Measurements from ENCODE around the gene HLA-A.
"Not testable (repeated sequence)": the region's sequence is repeated elsewhere in the genome, so short reads cannot be mapped to it uniquely, and the experiment has no call there.

Gene HLA-A

DNA sequence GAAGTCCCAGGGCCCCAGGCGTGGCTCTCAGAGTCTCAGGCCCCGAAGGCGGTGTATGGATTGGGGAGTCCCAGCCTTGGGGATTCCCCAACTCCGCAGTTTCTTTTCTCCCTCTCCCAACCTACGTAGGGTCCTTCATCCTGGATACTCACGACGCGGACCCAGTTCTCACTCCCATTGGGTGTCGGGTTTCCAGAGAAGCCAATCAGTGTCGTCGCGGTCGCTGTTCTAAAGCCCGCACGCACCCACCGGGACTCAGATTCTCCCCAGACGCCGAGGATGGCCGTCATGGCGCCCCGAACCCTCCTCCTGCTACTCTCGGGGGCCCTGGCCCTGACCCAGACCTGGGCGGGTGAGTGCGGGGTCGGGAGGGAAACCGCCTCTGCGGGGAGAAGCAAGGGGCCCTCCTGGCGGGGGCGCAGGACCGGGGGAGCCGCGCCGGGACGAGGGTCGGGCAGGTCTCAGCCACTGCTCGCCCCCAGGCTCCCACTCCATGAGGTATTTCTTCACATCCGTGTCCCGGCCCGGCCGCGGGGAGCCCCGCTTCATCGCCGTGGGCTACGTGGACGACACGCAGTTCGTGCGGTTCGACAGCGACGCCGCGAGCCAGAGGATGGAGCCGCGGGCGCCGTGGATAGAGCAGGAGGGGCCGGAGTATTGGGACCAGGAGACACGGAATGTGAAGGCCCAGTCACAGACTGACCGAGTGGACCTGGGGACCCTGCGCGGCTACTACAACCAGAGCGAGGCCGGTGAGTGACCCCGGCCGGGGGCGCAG lies at the start of gene HLA-A:
TSS of gene HLA-A (plus strand) at position 258 of the 778 bp plus-strand sequence. CDS start at position 280, 22 bp downstream.
- peak; percentile 91 for DNase-seq

DNA sequence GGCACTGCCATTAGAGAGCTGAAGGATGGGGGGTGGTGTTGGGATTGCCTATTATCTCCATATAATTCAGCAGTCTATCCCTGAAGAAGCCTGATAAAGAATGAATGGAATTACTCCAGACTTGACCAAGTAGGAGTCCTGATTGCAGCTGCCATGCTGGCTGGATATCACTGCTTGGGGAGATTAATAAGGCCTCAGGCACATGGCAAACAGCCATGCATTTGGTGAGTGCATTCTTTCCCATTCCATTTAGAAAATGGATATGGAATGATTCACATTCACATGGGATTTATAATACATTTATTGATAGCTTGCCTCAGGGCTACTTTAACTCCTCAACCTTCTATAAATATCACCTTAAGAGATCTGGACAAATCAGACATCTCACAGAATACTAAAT lies 49.6 kb upstream of the HLA-A start:
- no peak for DNase-seq

DNA sequence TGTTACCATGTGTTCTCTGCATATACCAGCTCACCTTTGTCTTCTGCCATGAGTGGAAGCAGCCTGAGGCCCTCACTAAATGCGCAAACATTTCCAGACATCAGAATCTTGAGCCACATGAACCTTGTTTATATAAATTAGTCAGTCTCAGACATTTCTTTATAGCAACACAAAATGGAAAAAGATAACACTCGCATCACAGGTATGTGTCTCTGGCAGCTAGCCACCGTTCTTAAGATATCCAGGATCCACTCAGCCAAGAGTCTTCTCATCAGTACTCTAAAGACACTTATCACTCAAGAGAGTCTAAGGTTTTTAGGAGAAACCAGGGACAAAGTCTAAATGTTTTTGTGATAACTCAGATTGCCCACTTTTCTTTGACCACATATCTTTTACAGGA lies 43.1 kb upstream of the HLA-A start:
- DNase-seq, result no peak

DNA sequence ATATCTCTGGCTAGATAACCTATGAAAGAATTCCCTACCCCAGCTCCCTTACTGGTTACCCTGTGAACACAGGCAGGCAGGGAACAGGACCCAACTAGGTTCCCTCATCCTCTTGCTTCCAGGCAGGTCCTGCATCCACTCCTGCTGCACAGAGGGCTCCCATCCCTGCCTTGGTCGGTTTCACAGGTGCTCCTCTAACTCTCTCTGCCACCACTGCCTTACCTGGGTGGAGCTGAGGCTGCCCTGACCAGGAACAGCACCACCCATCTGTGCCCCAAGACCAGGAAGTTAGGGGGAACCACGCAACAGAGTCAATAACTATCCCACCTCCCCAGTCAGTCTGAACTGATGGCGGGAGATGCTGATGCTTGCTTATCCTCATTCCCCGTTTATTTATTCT lies 37.0 kb upstream of the HLA-A start:
- no peak for DNase-seq

DNA sequence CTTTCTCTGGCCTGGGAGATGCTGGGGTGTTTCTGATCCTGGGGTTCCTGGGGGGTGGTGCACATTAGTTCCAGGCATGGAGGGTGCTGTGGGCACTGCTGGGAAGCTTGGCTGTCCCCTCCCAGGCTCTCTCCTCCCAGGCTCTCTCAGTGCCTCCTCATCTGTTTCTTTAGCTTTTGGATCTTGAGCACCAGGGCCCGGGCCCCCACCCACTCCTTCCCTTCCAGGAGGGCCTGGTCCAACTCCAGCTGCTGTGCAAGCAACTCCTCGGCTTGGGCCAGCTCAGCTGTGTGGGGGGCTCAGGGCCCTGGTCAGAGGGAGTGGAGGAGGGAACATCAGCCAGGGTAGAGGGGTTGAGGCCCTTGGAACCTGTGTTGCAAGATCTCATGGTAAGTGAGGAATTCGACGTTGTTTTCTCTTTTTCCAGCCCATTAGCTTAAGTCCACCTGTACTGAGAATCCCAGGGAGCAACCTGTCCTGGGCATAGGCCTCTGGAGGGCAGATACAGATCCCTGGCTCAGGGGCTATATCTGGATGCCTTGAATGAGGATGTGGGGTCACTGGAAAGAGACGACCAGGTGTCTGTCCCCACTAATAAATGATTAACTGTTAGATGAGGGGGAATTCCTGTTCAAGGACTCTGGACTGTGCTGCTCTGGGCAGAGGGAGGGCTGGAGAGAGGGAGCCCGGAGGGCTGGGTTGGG lies 34.5 kb upstream of the HLA-A start:
- DNase-seq, result no peak

DNA sequence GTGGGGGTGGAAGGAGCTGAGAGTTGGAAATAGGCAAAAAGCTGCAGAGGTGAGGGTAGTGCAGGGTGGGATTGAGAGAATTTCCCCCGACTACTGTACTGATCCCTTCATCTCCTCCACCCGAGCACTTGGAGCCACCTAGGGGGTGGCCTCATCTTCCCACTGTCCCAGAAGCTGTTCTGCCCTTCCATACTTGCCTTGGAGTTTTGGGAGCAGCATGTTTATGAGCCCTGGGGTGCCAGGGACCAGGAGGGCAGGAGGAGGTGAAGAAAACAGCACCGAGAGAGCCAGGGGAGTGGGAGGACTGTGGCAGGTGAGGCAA lies 34.0 kb upstream of the HLA-A start:
- no peak for DNase-seq

DNA sequence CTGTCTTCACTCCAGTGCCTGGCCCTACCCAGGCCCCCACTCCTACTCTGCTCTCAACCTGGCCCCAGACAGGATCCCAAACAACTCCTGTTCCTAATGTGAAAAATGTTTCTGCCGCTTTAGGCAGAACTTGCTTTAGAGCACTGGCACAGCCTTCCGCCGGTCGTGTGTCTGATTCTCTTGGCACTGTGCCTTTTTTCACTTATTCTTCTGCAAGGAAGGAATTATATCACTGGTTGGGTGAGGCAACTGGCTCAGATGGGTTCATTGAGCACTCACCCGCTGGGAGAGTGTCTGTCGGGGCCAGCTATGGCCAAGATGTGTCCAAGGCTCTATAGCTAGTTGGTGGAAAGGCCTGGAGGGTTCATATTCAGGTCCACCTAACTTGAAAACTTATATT lies 33.6 kb upstream of the HLA-A start:
- no peak for DNase-seq

DNA sequence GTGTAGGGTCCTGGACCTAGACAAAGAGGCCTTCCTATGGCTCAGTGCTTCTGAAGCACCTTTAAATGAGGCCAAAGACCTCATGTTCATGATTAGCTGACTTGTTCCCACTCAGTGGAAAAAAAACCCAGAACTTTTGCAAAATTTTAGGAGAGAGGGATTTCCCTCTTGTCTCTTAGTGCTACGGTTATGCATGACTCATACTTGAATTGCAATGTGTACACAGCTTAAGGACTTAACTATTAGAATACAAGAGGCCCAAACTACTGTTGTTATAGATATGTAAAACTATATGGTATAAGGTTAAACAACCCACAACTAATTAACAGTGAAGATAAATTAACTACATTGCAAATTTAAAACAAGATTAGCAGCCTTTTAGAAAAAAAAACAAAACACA lies 32.3 kb upstream of the HLA-A start:
- no peak for DNase-seq

DNA sequence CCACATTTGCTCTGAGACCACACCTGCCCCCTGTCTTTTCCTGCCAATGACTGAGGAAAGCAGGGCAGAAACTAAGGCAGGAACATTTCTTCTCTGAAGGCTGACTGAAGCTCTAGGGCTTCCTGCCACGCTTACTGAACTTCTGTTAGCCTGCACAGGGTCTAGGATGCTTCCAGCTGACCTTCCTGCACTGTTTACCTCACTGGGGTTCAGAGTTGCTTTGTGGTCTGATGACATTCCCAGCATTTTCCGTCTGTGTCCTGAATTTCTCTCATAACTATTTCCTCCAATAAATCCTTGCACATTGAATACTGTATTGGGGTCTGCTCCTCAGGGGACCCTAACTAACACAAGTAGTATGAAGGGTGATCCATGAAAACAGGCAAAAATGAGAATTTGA lies 29.5 kb upstream of the HLA-A start:
- DNase-seq, result no peak

DNA sequence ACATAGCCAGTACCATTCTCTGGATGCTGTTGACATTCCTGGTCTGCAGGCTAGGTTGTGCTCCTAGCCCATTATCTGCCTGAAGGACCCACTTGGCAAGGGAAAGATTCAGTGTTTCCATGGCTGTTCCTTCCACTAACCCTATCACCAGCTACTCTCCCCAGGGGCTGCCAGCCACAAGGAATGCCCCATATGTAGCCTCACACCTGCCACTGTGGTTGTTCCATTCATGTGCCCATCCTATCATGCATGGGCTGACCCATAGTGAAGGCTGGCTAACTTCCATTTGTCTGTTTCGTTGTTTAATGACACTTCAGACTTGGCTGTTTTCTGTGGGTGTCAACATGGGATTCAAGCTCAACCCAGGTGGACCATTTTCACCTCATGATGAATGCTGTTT lies 25.6 kb upstream of the HLA-A start:
- no peak for DNase-seq

DNA sequence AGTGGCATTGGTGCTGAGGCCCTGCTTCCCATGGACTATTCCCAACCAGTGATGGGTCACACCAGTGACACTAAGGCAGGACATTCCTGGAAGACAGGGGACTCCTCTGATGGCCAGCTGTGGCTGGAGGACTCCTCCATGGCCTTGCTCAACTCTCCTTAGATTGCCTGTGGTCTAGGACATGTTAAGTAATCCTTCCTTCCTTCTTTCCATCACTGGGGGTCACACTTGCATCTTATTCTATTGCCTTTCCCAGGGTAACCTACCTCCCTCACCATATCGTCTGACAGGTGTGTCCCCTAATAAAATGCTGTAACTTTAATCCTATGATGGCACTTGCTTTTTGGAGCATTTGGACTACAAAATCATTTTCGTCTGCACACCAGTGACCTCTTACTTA lies 24.5 kb upstream of the HLA-A start:
- DNase-seq, result no peak

DNA sequence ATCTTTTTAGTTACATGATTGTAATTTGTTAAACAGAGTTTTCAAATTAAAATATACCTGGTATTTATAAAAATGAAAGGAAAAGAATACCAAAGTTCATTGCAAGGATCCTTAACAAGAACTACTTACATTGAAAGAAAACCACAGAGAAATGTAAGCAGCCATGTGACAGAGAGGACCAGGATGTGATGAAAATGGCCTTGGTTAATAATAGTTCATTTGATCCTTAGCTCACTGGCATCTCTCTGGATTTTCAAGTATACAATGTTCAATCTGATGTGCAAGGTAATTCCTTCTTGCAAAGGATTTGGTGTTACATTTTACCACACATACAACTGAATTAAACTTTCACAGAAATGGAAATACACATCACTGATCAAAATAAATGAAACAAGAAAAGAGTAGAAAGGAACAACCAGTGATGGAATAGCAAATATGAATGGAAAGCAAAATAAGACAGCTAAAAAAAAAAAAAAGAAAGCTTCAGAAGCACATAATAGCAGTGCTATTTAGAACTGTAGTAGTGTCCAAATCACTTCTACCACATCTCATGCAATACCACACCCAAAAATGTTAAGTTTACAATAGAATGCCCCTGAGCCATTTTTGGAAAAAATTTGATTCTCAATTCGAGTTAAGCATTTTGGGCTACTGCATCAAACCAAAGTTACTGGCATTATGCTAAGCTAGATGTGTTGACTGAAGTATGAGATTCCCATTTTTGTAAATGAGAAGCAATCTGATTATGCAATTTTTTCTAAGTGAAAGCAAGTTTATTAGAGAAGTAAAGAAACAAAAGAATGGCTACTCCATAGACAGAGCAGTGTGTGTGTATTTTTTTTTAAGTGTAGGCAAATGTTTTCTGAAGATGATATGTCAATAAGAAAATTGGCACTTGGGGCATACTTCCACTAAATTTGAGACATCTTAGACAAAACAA lies 22.6 kb upstream of the HLA-A start:
- no peak for DNase-seq

DNA sequence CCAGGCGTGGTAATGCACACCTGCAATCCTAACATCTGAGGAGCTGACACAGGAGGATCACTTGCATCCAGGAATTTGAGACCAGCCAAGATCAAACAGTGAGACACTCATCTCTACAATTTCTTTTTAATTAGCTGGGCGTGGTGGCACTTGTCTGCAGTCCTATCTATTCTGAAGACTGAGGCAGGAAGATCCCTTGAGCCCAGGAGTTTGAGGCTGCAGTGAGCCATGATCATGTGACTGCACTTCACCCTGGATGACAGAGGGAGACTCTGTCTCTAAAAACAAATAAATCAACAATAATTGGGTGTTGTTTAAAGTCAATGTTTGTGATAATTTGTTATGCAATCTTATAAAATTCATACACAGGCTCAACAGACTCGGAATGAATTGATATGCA lies 18.0 kb upstream of the HLA-A start:
- DNase-seq, result no peak

DNA sequence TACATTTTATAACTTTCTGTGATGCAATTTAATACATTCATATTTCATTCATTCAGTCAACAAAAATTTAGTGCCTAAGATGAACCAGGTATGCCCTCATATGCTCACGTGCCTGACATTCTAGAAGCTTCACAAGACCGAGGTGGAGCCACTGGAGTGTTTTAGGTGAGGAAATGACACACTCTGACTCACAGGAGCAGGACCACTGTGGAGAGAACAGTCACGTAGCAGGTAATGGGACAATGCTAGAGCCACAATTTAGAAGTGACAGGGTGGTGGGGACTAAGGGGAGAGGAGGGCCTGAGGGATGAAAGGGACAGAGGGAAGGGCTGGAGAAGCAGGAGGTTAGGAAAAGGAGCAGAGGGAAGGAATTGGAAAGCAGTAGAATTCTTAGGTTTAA lies 17.6 kb upstream of the HLA-A start:
- no peak for DNase-seq

DNA sequence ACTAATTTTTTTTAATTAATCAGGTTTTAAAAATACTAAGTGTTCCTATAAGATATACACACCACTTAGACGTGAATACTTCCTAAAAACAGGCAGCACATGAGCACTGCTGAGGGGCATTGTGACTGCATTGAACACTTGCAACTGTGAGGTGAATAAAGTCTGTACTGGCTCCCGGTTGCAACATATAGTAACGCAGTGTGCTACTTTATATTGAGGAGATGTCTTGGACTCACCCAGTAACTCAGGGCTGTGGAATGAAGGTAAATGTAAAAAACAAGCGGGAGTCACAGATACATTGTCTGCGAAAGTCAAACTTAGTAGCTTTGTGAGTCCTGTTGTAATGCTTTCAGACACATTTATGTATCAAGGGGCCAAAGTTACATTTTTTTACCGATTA lies 17.0 kb upstream of the HLA-A start:
- DNase-seq, result no peak

DNA sequence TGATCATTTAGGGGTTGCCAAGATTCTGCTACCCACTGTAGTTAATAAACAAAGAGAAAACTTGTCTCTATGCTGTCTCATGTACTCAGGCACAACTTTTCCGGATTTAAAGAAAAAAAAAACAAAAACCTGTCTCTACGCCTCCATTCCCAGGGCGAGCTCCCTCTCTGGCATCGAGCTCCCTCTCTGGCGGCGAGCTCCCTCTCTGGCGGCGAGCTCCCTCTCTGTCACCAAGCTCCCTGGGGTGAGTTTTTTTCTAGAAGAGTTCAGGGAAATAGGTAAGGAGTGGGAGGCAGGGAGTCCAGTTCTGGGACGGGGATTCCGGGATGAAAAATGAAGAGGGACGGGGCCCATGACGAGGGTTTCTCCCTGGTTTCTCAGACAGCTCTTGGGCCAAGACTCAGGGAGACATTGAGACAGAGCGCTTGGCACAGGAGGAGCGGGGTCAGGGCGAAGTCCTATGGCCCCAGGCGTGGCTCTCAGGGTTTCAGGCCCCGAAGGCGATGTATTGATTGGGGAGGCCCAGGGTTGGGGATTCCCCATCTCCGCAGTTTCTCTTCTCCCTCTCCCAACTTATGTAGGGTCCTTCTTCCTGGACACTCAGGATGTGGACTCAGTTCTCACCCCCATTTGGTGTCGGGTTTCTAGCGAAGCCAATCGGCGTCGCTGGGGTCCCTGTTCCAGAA lies 16.5 kb upstream of the HLA-A start:
- no peak for DNase-seq

DNA sequence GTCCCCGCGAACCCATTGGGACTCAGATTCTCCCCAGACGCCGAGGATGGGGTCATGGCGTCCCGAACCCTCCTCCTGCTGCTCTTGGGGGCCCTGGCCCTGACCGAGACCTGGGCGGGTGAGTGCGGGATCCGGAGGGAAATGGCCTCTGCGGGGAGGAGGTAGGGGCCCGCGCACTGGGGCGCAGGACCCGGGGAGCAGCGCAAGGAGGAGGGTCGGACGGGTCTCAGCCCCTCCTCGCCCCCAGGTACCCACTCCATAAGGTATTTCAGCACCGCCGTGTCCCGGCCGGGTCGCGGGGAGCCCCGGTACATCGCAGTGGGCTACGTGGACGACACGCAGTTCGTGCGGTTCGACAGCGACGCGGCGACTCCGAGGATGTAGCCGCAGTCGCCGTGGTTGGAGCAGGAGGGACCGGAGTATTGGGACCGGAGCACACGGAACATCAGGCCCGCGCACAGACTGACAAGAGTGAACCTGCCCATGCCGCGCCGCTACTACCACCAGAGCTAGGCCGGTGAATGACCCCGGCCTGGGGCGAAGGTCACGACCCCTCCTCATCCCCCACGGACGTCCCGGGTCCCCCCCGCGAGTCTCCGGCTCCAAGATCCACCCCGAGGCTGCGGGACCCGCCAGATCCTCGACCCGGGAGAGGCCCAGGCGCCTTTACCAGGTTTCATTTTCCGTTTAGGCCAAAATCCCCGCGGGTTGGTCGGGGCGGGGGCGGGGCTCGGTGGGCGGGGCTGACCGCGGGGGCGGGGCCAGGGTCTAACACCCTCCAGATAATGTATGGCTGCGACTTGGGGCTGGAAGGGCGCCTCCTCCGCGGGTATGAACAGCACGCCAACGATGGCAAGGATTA lies 15.7 kb upstream of the HLA-A start:
- DNase-seq, result peak; percentile 68

DNA sequence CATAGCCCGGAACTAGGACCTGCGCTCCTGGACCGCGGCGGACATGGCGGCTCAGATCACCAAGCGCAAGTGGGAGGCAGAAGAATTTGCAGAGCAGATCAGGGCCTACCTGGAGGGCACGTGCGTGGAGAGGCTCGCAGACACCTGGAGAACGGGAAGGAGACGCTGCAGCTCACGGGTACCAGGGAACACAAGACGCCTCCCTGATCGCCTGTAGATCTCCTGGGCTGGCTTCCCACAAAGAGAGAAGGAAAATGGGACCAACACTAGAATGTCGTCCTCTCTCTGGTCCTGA lies 15.1 kb upstream of the HLA-A start:
- no peak for DNase-seq

DNA sequence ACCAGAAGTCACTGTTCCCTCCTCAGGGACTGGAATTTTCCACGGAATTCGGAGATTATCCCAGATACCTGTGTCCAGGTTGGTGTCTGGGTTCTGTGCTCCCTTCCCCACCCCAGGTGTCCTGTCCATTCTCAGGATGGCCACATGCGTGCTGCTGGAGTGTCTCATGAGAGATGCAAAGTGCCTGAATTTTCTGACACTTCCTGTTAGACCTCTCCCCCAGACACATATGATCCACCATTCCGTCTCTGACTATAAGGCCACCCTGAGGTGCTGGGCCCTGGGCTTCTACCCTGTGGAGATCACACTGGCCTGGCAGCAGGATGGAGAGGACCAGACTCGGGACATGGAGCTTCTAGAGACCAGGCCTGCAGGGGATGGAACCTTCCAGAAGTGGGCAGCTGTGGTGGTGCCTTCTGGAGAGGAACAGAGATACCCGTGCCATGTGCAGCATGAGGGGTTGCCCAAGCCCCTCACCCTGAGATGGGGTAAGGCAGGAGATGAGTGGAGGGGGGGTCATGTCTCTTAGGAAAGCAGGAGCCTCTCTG lies 14.4 kb upstream of the HLA-A start:
- DNase-seq, result no peak

DNA sequence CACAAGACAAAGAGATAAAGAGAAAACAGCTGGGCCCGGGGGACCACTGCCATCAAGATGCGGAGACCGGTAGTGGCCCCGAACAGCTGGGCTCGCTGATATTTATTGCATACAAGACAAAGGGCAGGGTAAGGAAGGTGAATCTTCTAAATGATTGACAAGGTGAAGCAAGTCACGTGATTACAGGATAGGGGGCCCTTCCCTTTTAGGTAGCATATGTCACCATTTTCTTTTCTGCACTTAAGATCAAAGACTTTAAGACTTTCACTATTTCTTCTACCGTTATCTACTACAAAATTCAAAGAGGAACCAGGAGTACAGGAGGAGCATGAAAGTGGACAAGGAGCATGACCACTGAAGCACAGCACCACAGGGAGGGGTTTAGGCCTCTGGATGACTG lies 12.3 kb upstream of the HLA-A start:
- not testable (repeated sequence) for DNase-seq

DNA sequence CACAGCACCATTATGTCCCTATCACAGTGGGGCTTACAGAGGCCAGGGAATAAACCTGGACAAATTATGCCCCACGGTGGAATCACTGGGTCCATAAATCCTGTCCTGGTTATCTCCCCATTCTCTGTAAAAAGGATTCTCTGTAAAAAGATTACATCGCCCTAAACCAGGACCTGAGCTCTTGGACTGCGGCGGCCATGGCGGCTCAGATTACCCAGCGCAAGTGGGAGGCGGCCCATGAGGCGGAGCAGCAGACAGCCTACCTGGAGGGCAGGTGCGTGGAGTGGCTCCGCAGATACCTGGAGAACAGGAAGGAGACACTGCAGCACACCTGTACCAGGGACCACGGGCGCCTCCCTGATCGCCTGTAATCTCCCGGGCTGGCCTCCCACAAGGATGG lies 8.4 kb upstream of the HLA-A start:
- peak; percentile 71 for DNase-seq

All from NCI-H146 (cell line).